ENCODE measurements around the gene ARID3C. TPM values are rescaled to one million over a fixed set of nuclear protein-coding genes. Genes with fewer than 3 reads are reported as not detected.

The ARID3C gene
- total RNA-seq, 1 donor from 2014 or later, result not detected

GRCh38 chr9:34589636-34590380 lies 39.1 kb downstream of the ARID3C start, which contains the start of gene CNTFR:
TSS of gene CNTFR (minus strand) at chr9:34589724. CDS start at chr9:34568981, 20,743 bp downstream.
- Mint-ChIP-seq H3K4me1 (ENCODE audit: unreplicated experiment) (peaks cover 40% of the 10 kb centered on the region), H3K36me3 (no peaks in the 10 kb centered on the region), H3K4me3 (peak within 1 kb of the TSS; percentile 89), H3K27ac (peak within 1 kb of the TSS; percentile 81), H3K9me3 (no peaks in the 10 kb centered on the region), H3K27me3 (peaks cover 83% of the 10 kb centered on the region)
- TF ChIP-seq, protein P1, sequence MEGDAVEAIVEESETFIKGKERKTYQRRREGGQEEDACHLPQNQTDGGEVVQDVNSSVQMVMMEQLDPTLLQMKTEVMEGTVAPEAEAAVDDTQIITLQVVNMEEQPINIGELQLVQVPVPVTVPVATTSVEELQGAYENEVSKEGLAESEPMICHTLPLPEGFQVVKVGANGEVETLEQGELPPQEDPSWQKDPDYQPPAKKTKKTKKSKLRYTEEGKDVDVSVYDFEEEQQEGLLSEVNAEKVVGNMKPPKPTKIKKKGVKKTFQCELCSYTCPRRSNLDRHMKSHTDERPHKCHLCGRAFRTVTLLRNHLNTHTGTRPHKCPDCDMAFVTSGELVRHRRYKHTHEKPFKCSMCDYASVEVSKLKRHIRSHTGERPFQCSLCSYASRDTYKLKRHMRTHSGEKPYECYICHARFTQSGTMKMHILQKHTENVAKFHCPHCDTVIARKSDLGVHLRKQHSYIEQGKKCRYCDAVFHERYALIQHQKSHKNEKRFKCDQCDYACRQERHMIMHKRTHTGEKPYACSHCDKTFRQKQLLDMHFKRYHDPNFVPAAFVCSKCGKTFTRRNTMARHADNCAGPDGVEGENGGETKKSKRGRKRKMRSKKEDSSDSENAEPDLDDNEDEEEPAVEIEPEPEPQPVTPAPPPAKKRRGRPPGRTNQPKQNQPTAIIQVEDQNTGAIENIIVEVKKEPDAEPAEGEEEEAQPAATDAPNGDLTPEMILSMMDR (conservative IDR thresholded peaks at IDR 0.05), result no peak
- DNase-seq (ENCODE audit: extremely low spot score, unreplicated experiment), result no peak

DNA sequence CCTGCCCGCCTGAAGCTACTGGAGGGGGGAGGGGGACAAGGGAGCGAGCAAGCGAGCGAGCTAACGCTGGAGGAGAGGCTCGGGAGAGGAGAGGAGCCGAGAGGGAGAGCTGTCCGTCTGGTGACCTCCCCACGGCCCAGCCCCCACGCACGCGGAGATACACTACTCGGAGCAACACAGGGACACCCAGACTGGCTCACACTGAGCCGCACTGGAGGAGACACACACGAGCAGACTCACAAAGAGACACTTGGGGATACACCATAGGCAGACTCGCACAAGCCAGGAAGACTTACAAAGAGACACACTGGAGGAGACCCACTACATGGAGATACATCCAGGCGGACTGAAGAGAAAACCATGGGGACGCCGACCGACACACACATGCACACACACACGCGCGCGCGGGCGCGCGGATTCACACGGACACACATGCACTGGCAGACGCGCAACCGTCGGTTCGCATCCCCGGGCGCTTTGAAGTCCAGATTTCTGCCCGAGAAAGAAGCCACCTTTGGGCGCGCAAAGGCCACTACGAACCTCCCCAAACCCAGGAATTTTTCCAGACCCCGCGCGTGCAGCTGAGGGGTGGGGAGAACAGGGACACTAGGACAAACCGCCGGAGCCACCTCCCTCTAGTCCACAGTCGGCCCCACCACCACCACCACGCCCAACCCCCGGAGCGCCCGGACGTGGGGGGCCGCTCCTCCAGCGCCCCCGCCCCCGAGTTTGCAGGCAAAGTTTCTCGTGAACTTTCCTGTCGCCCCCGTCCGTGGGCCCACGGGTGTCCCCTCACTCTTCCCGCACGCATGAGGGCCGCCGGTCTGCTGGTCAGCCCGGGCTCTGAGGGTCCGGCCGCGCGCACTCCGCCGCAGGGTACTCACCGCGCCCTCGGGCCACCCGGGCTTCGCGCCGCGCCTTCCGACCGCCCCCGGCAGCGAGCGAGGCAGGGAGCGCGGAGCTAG lies 39.9 kb downstream of the ARID3C start:
- TF ChIP-seq, protein P1 (conservative IDR thresholded peaks at IDR 0.05), result no peak
- H3K27ac Mint-ChIP-seq, result peak overlapping the region; percentile 81
- DNase-seq (ENCODE audit: extremely low spot score, unreplicated experiment), result no peak
- peaks cover 90% of the 10 kb centered on the region for H3K27me3 Mint-ChIP-seq
- H3K9me3 Mint-ChIP-seq, result no peaks in the 10 kb centered on the region
- H3K36me3 Mint-ChIP-seq, result no peaks in the 10 kb centered on the region
- peaks cover 47% of the 10 kb centered on the region for H3K4me1 Mint-ChIP-seq (ENCODE audit: unreplicated experiment)
- H3K4me3 Mint-ChIP-seq, result peak overlapping the region; percentile 89

GRCh38 chr9:34587271-34587670 lies 41.6 kb downstream of the ARID3C start:
- H3K36me3 Mint-ChIP-seq, result no peaks in the 10 kb centered on the region
- peak overlapping the region; percentile 31 for H3K4me3 Mint-ChIP-seq
- TF ChIP-seq, protein P1 (conservative IDR thresholded peaks at IDR 0.05), result no peak
- no peaks in the 10 kb centered on the region for H3K9me3 Mint-ChIP-seq
- DNase-seq (ENCODE audit: extremely low spot score, unreplicated experiment), result no peak
- peaks cover 51% of the 10 kb centered on the region for H3K4me1 Mint-ChIP-seq (ENCODE audit: unreplicated experiment)
- H3K27me3 Mint-ChIP-seq, result peaks cover 91% of the 10 kb centered on the region
- no peak overlapping the region for H3K27ac Mint-ChIP-seq

DNA sequence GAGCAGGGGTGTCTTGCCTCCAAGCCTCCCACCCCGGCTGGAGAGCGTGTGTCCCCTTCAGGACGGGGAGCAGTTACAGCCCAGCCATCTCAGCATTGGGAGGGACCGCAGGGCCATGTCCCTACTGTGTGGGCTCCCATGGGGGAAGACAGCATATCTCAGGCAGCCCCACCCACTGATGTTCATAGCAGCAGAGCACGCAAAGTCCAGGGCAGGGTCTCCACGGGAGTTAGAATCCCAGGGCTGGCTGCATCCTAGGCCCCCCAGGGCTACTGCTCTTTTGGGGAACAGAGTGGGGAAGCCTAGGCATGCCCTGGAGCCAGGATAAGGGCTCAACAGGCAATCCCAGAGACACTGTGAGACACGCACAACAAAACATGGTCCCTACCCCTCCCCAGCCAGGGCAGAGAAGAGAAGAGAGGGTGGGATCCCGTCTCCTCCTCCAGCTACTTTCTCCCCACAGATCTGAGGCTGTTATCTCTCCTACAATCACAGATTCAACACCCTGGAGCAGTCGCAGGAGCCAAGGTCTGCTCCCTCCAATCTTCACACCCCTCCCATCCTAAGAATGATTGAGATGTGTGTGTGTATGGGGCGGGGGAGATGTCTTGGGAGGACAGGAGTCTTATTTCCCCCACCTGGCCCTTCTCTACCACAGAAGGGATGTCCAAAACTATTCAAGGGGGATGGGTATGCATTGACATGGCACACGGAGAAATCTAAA lies 42.8 kb downstream of the ARID3C start:
- Mint-ChIP-seq H3K9me3 (no peaks in the 10 kb centered on the region), H3K36me3 (no peaks in the 10 kb centered on the region), H3K4me3 (peak overlapping the region; percentile 49), H3K27ac (no peak overlapping the region), H3K4me1 (ENCODE audit: unreplicated experiment) (peaks cover 54% of the 10 kb centered on the region), H3K27me3 (peaks cover 89% of the 10 kb centered on the region)
- DNase-seq (ENCODE audit: extremely low spot score, unreplicated experiment), result no peak
- TF ChIP-seq, protein P1 (conservative IDR thresholded peaks at IDR 0.05), result no peak

- H3K27ac Mint-ChIP-seq, result no peak overlapping the region
- peaks cover 66% of the 10 kb centered on the region for H3K4me1 Mint-ChIP-seq (ENCODE audit: unreplicated experiment)
- peaks cover 89% of the 10 kb centered on the region for H3K27me3 Mint-ChIP-seq
- no peaks in the 10 kb centered on the region for H3K9me3 Mint-ChIP-seq
- no peak overlapping the region for H3K4me3 Mint-ChIP-seq
- H3K36me3 Mint-ChIP-seq, result no peaks in the 10 kb centered on the region
- TF ChIP-seq, protein P1 (conservative IDR thresholded peaks at IDR 0.05), result no peak
- DNase-seq (ENCODE audit: extremely low spot score, unreplicated experiment), result no peak
Measured at GRCh38 chr9:34584970-34585369, 43.9 kb downstream of the ARID3C start.

Data from type B pancreatic cell (in vitro differentiated cells).